Esophagus muscularis mucosa (tissue), 3 donors: Measurements from ENCODE around the gene ASXL3.

Experiments used
- CTCF ChIP-seq, 3 experiments: fragments of 200-600 bp in 2 of 3; fragments of 450-650 bp in 1 of 3; sonication (generic) in 2 of 3; IDR thresholded peaks; one replicate each; pipeline ENCODE4 v1.5.1; 2017 to 2019; ENCODE audit warnings: antibody characterized with exemption in 3 of 3, mild to moderate bottlenecking in 2 of 3, moderate library complexity in 1 of 3
- POLR2AphosphoS5 ChIP-seq, 2 donors: sonication (generic); formaldehyde crosslinking; IDR thresholded peaks; one replicate each; pipeline ENCODE4 v1.6.1; 2017; ENCODE audit warnings: antibody characterized with exemption in 2 of 2

GRCh38 chr18:33556846-33557245 lies 21.2 kb upstream of the ASXL3 start:
- TF ChIP-seq CTCF (IDR thresholded peaks at IDR 0.05) (no peak), POLR2AphosphoS5 (IDR thresholded peaks at IDR 0.05) (no peak)
